ENCODE data around the gene RPTOR.

The RPTOR gene

GRCh38 chr17:80929449-80929848, 384.8 kb downstream of the RPTOR start:
- no peak overlapping the region for H3K9ac ChIP-seq (ENCODE audit: low read depth, low read length)
- no peaks in the 10 kb centered on the region for H3K79me2 ChIP-seq (ENCODE audit: insufficient read depth, low read length)
- no peak for ATAC-seq (ENCODE audit: insufficient read depth, low read depth)
- H3K27me3 ChIP-seq (ENCODE audit: insufficient read depth, low read length, poor library complexity), result no peaks in the 10 kb centered on the region
- H3K27ac ChIP-seq (ENCODE audit: low read length), result no peak overlapping the region
- no peaks in the 10 kb centered on the region for H4K20me1 ChIP-seq (ENCODE audit: insufficient read depth, low read length)
- no peak overlapping the region for H3K4me3 ChIP-seq (ENCODE audit: low read depth in 1 of 2, low read length in 2 of 2)
- H3K36me3 ChIP-seq (ENCODE audit: insufficient read depth, low read length), result peaks cover 51% of the 10 kb centered on the region
- no peak for TF ChIP-seq CTCF (IDR thresholded peaks at IDR 0.05; ENCODE audit: borderline replicate concordance, extremely low read depth, low read length, poor library complexity, severe bottlenecking)
- TF ChIP-seq EZH2 (IDR thresholded peaks at IDR 0.05; ENCODE audit: borderline replicate concordance, low read depth, low read length, severe bottlenecking), result no peak
- H3K4me1 ChIP-seq (ENCODE audit: insufficient read depth, low read length), result no peaks in the 10 kb centered on the region
- H3K9me3 ChIP-seq (ENCODE audit: insufficient read depth, low read length, severe bottlenecking), result no peaks in the 10 kb centered on the region
- no peak overlapping the region for H2AFZ ChIP-seq (ENCODE audit: low read depth, low read length)
- DNase-seq, result no peak
- H3K4me2 ChIP-seq (ENCODE audit: insufficient read depth, low read length), result no peak overlapping the region

GRCh38 chr17:80930335-80931279, 386.0 kb downstream of the RPTOR start:
- Histone ChIP-seq H3K79me2 (ENCODE audit: insufficient read depth, low read length) (no peaks in the 10 kb centered on the region), H2AFZ (ENCODE audit: low read depth, low read length) (no peak overlapping the region), H3K4me3 (ENCODE audit: low read depth in 1 of 2, low read length in 2 of 2) (no peak overlapping the region), H3K27ac (ENCODE audit: low read length) (no peak overlapping the region), H3K9ac (ENCODE audit: low read depth, low read length) (no peak overlapping the region), H3K9me3 (ENCODE audit: insufficient read depth, low read length, severe bottlenecking) (no peaks in the 10 kb centered on the region), H3K4me2 (ENCODE audit: insufficient read depth, low read length) (no peak overlapping the region), H3K27me3 (ENCODE audit: insufficient read depth, low read length, poor library complexity) (no peaks in the 10 kb centered on the region), H3K4me1 (ENCODE audit: insufficient read depth, low read length) (no peaks in the 10 kb centered on the region), H4K20me1 (ENCODE audit: insufficient read depth, low read length) (no peaks in the 10 kb centered on the region), H3K36me3 (ENCODE audit: insufficient read depth, low read length) (peaks cover 40% of the 10 kb centered on the region)
- no peak for TF ChIP-seq EZH2 (IDR thresholded peaks at IDR 0.05; ENCODE audit: borderline replicate concordance, low read depth, low read length, severe bottlenecking)
- TF ChIP-seq CTCF (IDR thresholded peaks at IDR 0.05; ENCODE audit: borderline replicate concordance, extremely low read depth, low read length, poor library complexity, severe bottlenecking), result no peak
- ATAC-seq (ENCODE audit: insufficient read depth, low read depth), result no peak
- DNase-seq, result no peak

GRCh38 chr17:80931421-80932265, 387.0 kb downstream of the RPTOR start:
- H4K20me1 ChIP-seq (ENCODE audit: insufficient read depth, low read length), result no peaks in the 10 kb centered on the region
- H3K4me1 ChIP-seq (ENCODE audit: insufficient read depth, low read length), result no peaks in the 10 kb centered on the region
- no peaks in the 10 kb centered on the region for H3K27me3 ChIP-seq (ENCODE audit: insufficient read depth, low read length, poor library complexity)
- H3K9me3 ChIP-seq (ENCODE audit: insufficient read depth, low read length, severe bottlenecking), result no peaks in the 10 kb centered on the region
- ATAC-seq (ENCODE audit: insufficient read depth, low read depth) (no peak), DNase-seq (no peak)
- no peak overlapping the region for H3K4me3 ChIP-seq (ENCODE audit: low read depth in 1 of 2, low read length in 2 of 2)
- no peak overlapping the region for H3K27ac ChIP-seq (ENCODE audit: low read length)
- TF ChIP-seq CTCF (IDR thresholded peaks at IDR 0.05; ENCODE audit: borderline replicate concordance, extremely low read depth, low read length, poor library complexity, severe bottlenecking) (no peak), EZH2 (IDR thresholded peaks at IDR 0.05; ENCODE audit: borderline replicate concordance, low read depth, low read length, severe bottlenecking) (no peak)
- peaks cover 31% of the 10 kb centered on the region for H3K36me3 ChIP-seq (ENCODE audit: insufficient read depth, low read length)
- no peak overlapping the region for H2AFZ ChIP-seq (ENCODE audit: low read depth, low read length)
- no peak overlapping the region for H3K9ac ChIP-seq (ENCODE audit: low read depth, low read length)
- no peak overlapping the region for H3K4me2 ChIP-seq (ENCODE audit: insufficient read depth, low read length)
- no peaks in the 10 kb centered on the region for H3K79me2 ChIP-seq (ENCODE audit: insufficient read depth, low read length)
